ENCODE data around the gene TMEM18.
"Not testable (repeated sequence)": the region's sequence is repeated elsewhere in the genome, so short reads cannot be mapped to it uniquely, and the experiment has no call there.

Gene TMEM18

GRCh38 chr2:692767-693166 is 15.6 kb upstream of the TMEM18 start:
- no peak for DNase-seq

GRCh38 chr2:691821-692761 is 14.9 kb upstream of the TMEM18 start:
- DNase-seq = no peak

DNA sequence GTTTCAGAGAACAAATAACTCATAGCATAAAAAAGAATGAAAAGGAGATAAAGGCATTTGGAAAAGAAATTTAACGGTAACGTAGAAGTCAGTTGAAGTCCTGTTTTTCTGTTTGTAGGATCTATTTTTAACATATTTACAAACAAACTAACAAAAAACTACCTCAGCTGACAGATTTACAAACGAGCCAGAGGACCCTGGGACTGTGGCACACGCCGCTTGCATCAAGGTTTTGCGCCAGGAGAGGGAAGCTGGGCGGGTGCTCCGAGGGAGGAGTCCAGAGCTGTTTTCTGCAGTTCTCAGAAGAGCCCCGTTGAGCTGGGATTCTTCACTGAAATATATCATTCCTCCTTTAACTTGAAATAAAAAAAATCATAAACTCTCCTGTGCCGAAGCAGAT is 13.6 kb upstream of the TMEM18 start:
- no peak for DNase-seq

GRCh38 chr2:689877-690510 is 12.8 kb upstream of the TMEM18 start:
- DNase-seq = no peak

DNA sequence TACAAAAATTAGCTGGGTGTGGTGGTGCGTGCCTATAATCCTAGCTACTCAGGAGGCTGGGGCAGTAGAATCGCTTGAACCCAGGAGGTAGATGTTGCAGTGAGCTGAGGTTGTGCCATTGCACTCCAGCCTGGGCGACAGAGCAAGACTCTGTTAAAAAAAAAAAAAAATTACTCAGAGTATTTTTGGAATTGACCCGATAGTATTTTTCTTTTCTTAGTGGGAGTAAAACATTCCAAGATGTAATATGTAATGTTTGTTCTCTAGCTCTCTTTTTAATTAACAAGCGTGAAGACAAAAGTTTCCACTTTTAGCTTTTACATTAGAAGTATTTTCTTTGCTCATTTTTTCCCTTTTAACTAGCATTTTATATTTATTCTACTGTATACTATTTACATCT is 12.0 kb upstream of the TMEM18 start:
- DNase-seq = no peak

GRCh38 chr2:688504-689076 is 11.4 kb upstream of the TMEM18 start:
- DNase-seq = no peak

DNA sequence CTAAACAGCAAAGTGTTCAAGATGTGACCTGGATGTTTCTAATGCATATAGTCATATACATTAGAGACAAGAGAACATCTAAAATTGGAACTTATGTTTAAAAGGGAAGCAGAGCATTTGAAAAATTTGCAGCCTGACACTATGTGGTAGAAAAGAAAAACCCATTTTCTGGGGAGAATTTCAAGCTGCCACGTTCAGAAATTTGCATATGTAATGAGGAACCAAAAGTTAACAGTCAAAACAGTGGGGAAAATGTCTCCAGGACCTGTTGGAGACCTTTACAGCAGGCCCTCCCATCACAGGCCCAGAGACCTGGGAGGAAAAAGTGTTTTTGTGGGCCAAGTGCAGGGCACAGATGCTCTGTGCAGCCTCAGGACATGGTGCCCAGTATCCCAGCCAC is 8.2 kb upstream of the TMEM18 start:
- no peak for DNase-seq

DNA sequence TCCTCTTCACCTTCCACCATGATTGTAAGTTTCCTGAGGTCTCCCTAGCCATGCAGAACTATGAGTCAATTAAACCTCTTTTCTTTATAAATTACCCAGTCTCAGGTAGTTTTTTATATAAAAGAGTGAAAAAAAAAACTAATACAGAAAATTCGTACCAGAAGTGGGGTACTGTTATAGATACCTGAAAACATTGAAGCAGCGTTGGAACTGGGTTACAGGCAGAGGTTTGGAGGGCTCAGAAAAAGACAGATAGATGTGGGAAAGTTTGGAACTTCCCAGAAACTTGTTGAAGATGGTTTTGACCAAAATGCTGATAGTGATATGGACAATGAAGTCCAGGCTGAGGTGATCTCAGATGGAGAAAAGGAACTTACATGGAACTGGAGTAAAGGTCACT is 7.7 kb upstream of the TMEM18 start:
- not testable (repeated sequence) for DNase-seq

- no peak for DNase-seq
Observed at GRCh38 chr2:682226-682625, 5.0 kb upstream of the TMEM18 start.

DNA sequence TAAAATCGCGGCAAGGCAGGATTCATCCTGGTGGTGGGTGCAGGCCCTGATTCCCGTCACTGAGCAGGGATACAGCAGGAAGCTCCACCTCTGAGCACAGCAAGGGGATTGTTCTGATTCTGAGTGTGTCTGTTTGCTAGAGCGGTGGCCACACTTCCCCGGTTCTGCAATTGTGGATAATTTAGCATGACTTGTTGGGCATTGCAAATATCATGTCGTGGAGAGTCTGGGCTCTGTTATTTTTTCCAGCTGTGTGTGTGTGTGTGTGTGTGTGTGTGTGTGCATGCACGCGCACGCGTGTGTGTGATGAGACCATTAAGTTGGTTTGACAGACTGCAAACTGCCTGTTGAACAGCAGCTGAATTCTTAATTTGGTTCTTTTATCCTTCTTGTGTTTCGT is 4.1 kb upstream of the TMEM18 start:
- DNase-seq = no peak

DNA sequence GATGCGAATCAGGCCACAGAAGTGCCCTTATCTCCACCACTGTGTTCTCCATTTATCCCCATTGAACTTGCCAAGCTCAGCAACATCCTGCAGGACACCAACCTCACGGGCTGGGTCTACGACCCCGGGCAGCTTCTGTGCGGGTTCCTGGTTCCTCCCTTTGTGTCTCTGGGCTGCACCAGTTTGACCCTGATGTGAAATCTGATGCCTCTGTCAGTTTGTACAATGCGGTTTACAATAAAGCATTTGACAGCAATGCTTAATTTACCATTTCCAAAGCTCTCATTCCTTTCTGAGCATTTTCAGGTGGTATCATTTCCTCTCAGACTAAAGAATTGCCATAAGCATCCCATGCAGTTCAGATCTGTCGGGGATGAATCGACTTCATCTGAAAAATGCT is 3.3 kb upstream of the TMEM18 start:
- DNase-seq = no peak

DNA sequence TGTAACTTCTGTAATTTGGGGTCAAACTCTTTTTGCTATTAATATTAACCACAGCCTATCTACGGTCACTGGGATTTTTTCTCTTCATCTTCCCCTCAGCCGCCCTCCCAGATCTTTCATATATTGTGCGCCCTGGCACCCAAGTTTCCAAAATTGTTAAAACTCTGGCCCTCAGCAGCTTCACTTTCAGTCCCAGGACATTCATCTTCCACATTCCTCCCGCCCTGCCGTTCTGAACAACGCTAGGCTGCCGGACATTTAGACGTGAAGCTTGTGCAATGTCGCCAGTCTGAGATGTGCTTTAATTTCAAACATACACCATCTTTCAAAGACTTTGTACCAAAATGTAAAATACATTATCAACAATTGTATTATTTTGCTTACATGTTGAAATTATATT is 1.8 kb upstream of the TMEM18 start:
- no peak for DNase-seq

DNA sequence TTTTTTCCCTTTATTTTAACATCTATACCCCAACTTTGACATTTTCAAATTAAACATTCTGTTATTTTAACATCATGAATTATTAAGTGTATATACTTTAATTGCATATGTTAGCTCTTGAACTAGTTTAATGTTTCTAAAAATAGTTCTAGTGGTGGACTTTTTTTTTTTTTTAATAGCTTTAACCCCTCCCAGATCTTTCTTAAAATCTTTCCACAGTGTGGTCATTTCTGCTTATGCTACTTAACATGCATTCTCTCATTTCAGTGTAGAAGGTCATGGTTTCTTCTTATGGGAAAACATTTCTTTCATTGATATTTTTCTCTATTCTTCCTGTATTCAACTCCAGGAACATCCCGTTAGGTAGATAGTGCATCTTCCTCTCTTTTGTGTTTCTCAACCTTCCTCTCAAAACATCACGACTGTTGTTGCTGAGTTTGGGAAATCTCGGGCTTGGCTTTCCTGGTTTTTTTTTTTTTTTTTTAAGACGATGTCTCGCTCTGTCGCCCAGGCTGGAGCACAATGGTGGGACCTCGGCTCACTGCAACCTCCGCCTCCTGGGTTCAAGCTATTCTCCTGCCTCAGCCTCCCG is 849 bp upstream of the TMEM18 start:
- DNase-seq = peak; percentile 61

GRCh38 chr2:676647-677055 is 555 bp downstream of the TMEM18 start:
- DNase-seq = peak; percentile 99

GRCh38 chr2:675982-676646 is 1.1 kb downstream of the TMEM18 start:
- peak; percentile 67 for DNase-seq

GRCh38 chr2:675460-675859 is 1.7 kb downstream of the TMEM18 start:
- DNase-seq = no peak

DNA sequence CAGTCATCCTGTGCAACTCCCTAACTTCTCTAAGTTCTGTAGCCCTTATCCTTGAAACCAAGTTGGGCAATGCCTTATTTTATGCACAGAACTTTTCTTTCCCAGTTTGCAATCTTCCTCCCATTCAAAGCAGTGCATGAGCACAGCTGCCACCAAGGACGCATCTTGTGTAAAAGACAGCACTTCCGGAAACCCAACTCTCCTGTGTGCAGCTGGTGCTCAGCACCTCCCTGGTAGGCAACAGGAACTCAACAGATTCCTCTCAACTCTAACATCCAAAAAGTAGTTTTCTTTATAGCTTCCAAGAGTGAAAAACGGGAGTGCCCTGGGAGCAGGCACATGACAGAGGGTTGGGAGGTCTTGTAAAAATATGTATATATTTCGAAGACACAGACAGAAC is 2.2 kb downstream of the TMEM18 start:
- DNase-seq = no peak

DNA sequence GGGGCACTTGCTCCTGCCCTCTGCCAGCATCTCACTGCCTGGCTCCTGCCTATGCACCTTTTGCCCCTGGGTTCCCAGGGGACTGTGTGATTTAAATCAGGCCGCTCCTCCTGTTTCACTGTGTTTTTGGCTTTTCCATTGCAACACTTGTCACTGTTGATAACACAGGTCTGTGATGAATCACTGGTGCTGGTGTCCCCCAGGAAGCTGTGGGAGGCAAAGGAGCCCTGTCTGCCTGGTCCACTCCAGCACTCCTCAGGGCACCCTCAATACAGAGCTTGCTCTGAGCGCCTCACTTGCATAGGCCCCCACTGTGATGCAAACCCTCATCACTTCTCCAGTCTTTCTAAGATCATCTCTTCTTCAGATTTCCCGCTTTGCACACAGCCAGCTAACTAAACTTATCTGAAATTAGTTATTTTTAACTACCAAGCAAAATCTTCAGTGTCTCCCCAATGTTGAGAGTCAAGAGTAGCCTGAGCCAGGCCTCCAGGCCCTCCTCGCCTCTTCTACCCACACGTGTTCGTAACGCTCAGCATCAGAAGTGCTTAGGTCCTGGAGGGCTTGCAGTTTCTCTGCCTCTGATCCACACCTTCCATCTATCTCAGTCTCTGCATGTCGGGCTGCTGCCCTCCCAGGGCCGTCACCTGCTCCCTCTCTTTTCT is 2.8 kb downstream of the TMEM18 start:
- DNase-seq = no peak

DNA sequence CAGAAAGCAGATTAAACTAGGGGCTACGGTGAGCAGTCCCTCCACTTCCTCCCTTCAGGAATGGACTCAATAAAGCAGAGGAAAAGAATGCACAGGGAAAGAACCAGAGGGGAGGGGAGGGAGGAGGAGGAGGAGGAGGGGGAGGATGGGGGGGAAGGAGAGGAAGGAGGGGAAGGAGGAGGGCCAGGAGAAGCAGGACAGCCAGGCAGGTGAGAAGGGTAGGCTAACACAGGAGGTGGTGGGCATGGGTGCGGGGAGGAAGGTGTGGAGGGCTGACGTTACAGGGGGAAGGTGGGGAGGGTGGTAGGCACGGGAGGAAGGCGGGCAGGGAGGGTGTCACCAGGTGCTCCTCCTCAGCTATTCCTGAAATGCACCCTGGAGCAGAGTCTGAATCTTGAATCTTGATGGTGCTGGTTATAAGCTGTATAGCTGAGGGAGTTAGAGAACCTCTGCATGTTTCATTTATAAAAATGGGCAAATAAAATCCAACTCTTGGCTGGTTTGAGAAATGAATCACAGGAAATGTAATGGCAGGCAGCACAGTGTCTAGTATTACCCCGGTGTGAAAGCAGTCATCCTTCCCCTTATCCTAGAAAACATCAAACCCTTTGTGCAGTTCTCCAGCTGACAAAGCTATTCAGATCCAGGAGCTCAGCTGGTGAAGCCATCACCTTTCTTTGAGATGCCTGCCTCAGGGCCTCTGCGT is 3.4 kb downstream of the TMEM18 start:
- DNase-seq = no peak

DNA sequence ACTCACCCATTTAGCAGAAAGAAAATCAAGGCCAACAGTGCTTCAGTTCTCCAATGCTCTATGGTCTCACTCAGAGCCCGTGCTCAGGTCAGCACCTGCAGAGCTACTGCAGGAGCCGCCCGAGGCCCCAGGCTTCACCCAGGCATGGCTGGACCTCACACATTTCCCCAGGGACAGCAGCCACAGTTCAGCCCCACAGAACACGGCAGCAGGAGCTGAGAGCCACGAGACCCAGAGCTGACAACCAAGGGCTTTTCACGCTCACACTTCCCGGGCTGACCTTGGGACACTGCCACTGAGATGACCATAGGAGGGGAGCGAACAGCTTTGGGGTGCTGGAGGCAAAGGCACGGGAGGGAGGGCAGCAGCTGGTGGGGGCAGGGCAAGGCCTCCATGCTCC is 4.2 kb downstream of the TMEM18 start:
- DNase-seq = no peak

DNA sequence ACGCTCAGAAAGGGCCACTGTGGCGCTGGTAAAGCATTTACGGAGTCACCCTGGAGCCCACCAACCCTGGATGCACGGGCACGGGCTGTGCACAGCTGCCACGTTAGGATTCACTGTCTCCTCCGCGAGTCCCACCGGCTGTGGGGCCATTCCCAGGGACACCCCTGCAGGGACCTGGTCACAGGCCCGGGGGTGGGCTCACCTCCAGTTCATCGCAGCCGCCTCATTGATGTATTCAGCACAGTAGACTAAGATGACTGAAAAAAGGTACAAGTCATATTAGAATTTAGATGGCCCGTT is 4.7 kb downstream of the TMEM18 start:
- no peak for DNase-seq
